ENCODE measurements around the gene CSE1L.
"Not testable (repeated sequence)": the region's sequence is repeated elsewhere in the genome, so short reads cannot be mapped to it uniquely, and the experiment has no call there.

Gene CSE1L

GRCh38 chr20:49046087-49046900, at the start of gene CSE1L:
TSS of gene CSE1L (plus strand) at chr20:49046312. CDS start at chr20:49058464, 12,152 bp downstream.
- peak; percentile 93 to 98 (median 94) for DNase-seq (ENCODE audit: low read depth in 2 of 3, low spot score in 2 of 3)

GRCh38 chr20:48999890-49000870, 45.9 kb upstream of the CSE1L start:
- DNase-seq (ENCODE audit: low read depth in 2 of 3, low spot score in 2 of 3), result no peak

GRCh38 chr20:49001741-49002140, 44.4 kb upstream of the CSE1L start:
- no peak for DNase-seq (ENCODE audit: low read depth in 2 of 3, low spot score in 2 of 3)

GRCh38 chr20:49006446-49006980, 39.6 kb upstream of the CSE1L start:
- no peak for DNase-seq (ENCODE audit: low read depth in 2 of 3, low spot score in 2 of 3)

- DNase-seq (ENCODE audit: low read depth in 2 of 3, low spot score in 2 of 3), result no peak
Measured at GRCh38 chr20:49009899-49010631, 36.0 kb upstream of the CSE1L start.

- DNase-seq (ENCODE audit: low read depth in 2 of 3, low spot score in 2 of 3), result no peak
Measured at GRCh38 chr20:49024220-49024619, 21.9 kb upstream of the CSE1L start.

GRCh38 chr20:49028177-49028576, 17.9 kb upstream of the CSE1L start:
- DNase-seq (ENCODE audit: low read depth in 2 of 3, low spot score in 2 of 3), result not testable (repeated sequence)

- no peak for DNase-seq (ENCODE audit: low read depth in 2 of 3, low spot score in 2 of 3)
Measured at GRCh38 chr20:49028684-49029083, 17.4 kb upstream of the CSE1L start.

- no peak for DNase-seq (ENCODE audit: low read depth in 2 of 3, low spot score in 2 of 3)
Measured at GRCh38 chr20:49029203-49029602, 16.9 kb upstream of the CSE1L start.

- DNase-seq (ENCODE audit: low read depth in 2 of 3, low spot score in 2 of 3), result no peak
Measured at GRCh38 chr20:49030954-49031619, 15.0 kb upstream of the CSE1L start.

GRCh38 chr20:49032455-49032854, 13.7 kb upstream of the CSE1L start:
- DNase-seq (ENCODE audit: low read depth in 2 of 3, low spot score in 2 of 3), result no peak

GRCh38 chr20:49034070-49034732, 11.9 kb upstream of the CSE1L start:
- DNase-seq (ENCODE audit: low read depth in 2 of 3, low spot score in 2 of 3), result no peak

- no peak for DNase-seq (ENCODE audit: low read depth in 2 of 3, low spot score in 2 of 3)
Measured at GRCh38 chr20:49037962-49038387, 8.1 kb upstream of the CSE1L start.

GRCh38 chr20:49039854-49040253, 6.3 kb upstream of the CSE1L start:
- no peak for DNase-seq (ENCODE audit: low read depth in 2 of 3, low spot score in 2 of 3)

GRCh38 chr20:49043000-49043399, 3.1 kb upstream of the CSE1L start:
- no peak for DNase-seq (ENCODE audit: low read depth in 2 of 3, low spot score in 2 of 3)

- peak in 1 of 3 experiments; percentile 3 for DNase-seq (ENCODE audit: low read depth in 2 of 3, low spot score in 2 of 3)
Measured at GRCh38 chr20:49045440-49046086, 549 bp upstream of the CSE1L start.

GRCh38 chr20:49052334-49052733, 6.2 kb downstream of the CSE1L start:
- no peak for DNase-seq (ENCODE audit: low read depth in 2 of 3, low spot score in 2 of 3)

GRCh38 chr20:49054056-49054643, 8.0 kb downstream of the CSE1L start:
- DNase-seq (ENCODE audit: low read depth in 2 of 3, low spot score in 2 of 3), result no peak

GRCh38 chr20:49063279-49063678, 17.2 kb downstream of the CSE1L start:
- DNase-seq (ENCODE audit: low read depth in 2 of 3, low spot score in 2 of 3), result no peak
